ENCODE data around the gene ITGA4. TPM values are rescaled to one million over a fixed set of nuclear protein-coding genes. Genes with fewer than 3 reads are reported as not detected.

ITGA4 gene
- total RNA-seq, 1 experiment from 2014 or later, result 22.7 TPM

Other genes starting within 250 kb of the ITGA4 start
- gene CERKL, start 199.7 kb downstream of the ITGA4 start, total RNA-seq (2014; rRNA removed; shearing (Covaris generic)), result 0.05 TPM in 1 of 2 replicates, not detected in the other
- gene NEUROD1, start 223.1 kb downstream of the ITGA4 start, total RNA-seq (2014; rRNA removed; shearing (Covaris generic)), result not detected in 2 replicates